Heart left ventricle (tissue), 16 donors: ENCODE data around the gene DISP2. TPM values are rescaled to one million over a fixed set of nuclear protein-coding genes. Genes with fewer than 3 reads are reported as not detected.

Experiments
- ATAC-seq, 4 donors: fragments of 200-7000 bp; cut with Tn5 transposase; one replicate each; pipeline ENCODE4 v1.9.1; 2020 to 2022; ENCODE audit warnings: moderate library complexity in 4 of 4, mild to moderate bottlenecking in 3 of 4, moderate number of reproducible peaks in 1 of 4
- DNase-seq, 5 donors: peaks; one replicate each; pipeline ENCODE4 v3.0.0-alpha.2; 2020
- H3K27ac ChIP-seq, 12 donors: fragments of 200-600 bp; sonication (generic) in 4 of 12; one replicate each; pipeline versions ENCODE4 v1.5.0 to v1.8.0; 2016 to 2022; ENCODE audit warnings: mild to moderate bottlenecking in 2 of 12
- H3K27me3 ChIP-seq, 9 donors: fragments of 200-600 bp; sonication (generic) in 2 of 9; one replicate each; pipeline versions ENCODE4 v1.5.1 to v1.8.0; 2016 to 2022; ENCODE audit warnings: mild to moderate bottlenecking in 3 of 9
- H3K36me3 ChIP-seq, 9 donors: fragments of 200-600 bp; sonication (generic) in 2 of 9; one replicate each; pipeline versions ENCODE4 v1.5.0 to v1.8.0; 2018 to 2022; ENCODE audit warnings: mild to moderate bottlenecking in 2 of 9
- H3K4me1 ChIP-seq, 12 donors: fragments of 200-600 bp; sonication (generic) in 4 of 12; one replicate each; pipeline versions ENCODE4 v1.5.0 to v1.8.0; 2016 to 2022; ENCODE audit warnings: mild to moderate bottlenecking in 3 of 12
- H3K4me3 ChIP-seq, 12 donors: fragments of 200-600 bp; sonication (generic) in 4 of 12; one replicate each; pipeline versions ENCODE4 v1.5.0 to v1.8.0; 2017 to 2022; ENCODE audit warnings: mild to moderate bottlenecking in 9 of 12, moderate library complexity in 4 of 12
- H3K9me3 ChIP-seq, 12 donors: fragments of 200-600 bp; sonication (generic) in 4 of 12; one replicate each; pipeline versions ENCODE4 v1.5.0 to v1.8.0; 2016 to 2022; ENCODE audit warnings: mild to moderate bottlenecking in 1 of 12
- POLR2A ChIP-seq, 2 donors: fragments of 450-650 bp; IDR thresholded peaks; one replicate each; pipeline ENCODE4 v1.6.1; 2017; ENCODE audit warnings: antibody characterized with exemption in 2 of 2, mild to moderate bottlenecking in 2 of 2, moderate library complexity in 2 of 2
- WGBS, 4 donors: extraction: QIAGEN DNeasy Blood & Tissue Kit in 2 of 4; methylation state at CpG; one replicate each; pipeline versions ENCODE4 v1.1.5 to v1.1.7; 2013 to 2018; 5-methylcytosine and 5-hydroxymethylcytosine counted together
- intact Hi-C, 10 donors: fragments of 100-400 bp; cut with DNase I; formaldehyde crosslinking; loops; one replicate each; pipeline versions ENCODE4 v1.11.1 to v1.14.2; 2022
- polyA plus RNA-seq, 2 donors: library from polyadenylated mRNA; stranded (reverse); fragments of 200-250 nt; gene quantifications; one replicate each; pipeline ENCODE4 v1.2.3, GENCODE V29; 2013
- total RNA-seq, 9 donors: library from RNA; depleted of rRNA in 2 of 9; stranded (reverse); fragments of >200 nt in 2 of 9; fragmentation: NEBNext Ultra II Directional in 3 of 9; extraction: Animal tissue kit (Norgen Biotek cat#: 25700) in 3 of 9; gene quantifications; one replicate each; pipeline versions ENCODE4 v1.1.0 to v1.2.4, GENCODE V29; 2016 to 2023
- TF ChIP-seq, protein P1 (sequence below), 12 donors: fragments of 200-600 bp; sonication (generic) in 4 of 12; IDR thresholded peaks; one replicate each; pipeline versions ENCODE4 v1.5.0 to v1.8.0; 2018 to 2022; ENCODE audit warnings: antibody characterized with exemption in 12 of 12, mild to moderate bottlenecking in 5 of 12
- donor health status: ischemic (EF 13 %, LVEDD 7.1; RV severe dilation, severe dysfunction).
- donor health status: healthy with polysubstance abuse.
- donor health status: DM: no; HTN: yes; CAD: no.
- donor health status: DM: no; HTN: no; CAD: no.
- donor health status: ischemic (EF 25% LVEDD 6.9; RV normal size, moderate dysfunction).
- donor health status: ischemic (EF 25% LVEDD 5.7; RV mildly dilated, moderate dysfunction).
- donor health status: healthy.
- donor health status: DM: yes; HTN: yes; CAD: no.
- donor health status: ischemic (EF 35%, LVEDD 5.7; RV mildly dilated, moderate dysfunction).
- donor health status: nonischemic (EF 11% LVEDD 7.7; RV severe dilation, severe dysfunction).
- donor health status: DM: yes; HTN: yes; CAD: no.
- donor health status: PGD.
- donor health status: ischemic (EF 29% LVEDD 5.4; RV normal size, mild dysfunction).
- donor health status: nonischemic (EF 23%, LVEDD 6.1; RV moderate dilation, normal function).

DISP2 gene
- total and polyA plus RNA-seq, 11 donors, result 0.10 to 1.8 (median 0.40) TPM

DNA sequence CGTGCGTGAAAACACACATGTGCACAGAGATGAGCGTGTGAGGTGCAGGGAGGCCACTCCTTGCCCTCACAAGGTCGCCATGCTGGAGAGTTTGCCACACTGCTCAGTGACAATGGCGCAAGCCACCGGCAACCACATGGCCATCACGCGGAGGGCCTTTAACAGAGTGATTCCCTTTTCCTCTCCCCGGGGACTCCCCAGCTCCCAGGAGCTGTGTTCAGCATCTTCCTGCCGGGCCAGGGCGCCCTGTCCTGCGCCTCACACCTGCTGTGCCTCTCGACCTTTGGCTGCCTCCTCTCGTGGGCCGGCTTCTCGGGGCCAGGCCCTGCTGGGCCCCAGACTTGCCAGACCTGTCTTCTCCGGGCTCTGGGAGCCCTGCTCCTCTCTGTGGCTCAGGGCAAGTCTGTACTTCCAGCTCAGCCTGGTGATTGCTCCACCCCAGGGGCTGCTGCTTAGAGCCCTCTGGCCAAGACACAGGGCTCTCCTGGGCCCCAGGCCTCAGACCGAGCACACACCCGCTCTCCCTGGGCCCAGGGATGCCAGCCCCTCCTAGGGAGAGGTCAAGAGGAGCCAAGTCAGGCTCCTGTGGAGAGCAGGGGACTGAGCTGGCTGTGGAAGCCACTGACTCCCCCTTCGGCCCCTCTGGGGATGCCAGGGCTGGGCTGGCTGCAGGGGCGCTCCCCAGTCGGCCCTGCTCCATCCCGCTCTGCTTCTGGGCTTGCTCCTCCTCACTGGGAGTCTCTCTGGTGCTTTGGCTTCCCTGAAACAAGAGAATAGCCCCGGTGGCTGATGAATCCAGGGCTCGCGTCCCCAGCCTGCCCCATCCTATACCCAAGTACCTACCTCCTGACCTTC, 22.9 kb upstream of the DISP2 start:
- Histone ChIP-seq H3K4me1 (peaks cover 16 to 100% (median 85%) of the 10 kb centered on the region in 12 donors), H3K36me3 (peaks cover 0 to 18% (median 6%) of the 10 kb centered on the region in 9 donors), H3K9me3 (no peaks in the 10 kb centered on the region), H3K27me3 (no peaks in the 10 kb centered on the region), H3K4me3 (no peak overlapping the region), H3K27ac (peak overlapping the region in 11 of 12 donors; percentile 69 to 99 (median 87))
- DNase-seq, result peak in 1 of 5 donors; percentile 68
- no peak for ATAC-seq
- TF ChIP-seq, protein P1, sequence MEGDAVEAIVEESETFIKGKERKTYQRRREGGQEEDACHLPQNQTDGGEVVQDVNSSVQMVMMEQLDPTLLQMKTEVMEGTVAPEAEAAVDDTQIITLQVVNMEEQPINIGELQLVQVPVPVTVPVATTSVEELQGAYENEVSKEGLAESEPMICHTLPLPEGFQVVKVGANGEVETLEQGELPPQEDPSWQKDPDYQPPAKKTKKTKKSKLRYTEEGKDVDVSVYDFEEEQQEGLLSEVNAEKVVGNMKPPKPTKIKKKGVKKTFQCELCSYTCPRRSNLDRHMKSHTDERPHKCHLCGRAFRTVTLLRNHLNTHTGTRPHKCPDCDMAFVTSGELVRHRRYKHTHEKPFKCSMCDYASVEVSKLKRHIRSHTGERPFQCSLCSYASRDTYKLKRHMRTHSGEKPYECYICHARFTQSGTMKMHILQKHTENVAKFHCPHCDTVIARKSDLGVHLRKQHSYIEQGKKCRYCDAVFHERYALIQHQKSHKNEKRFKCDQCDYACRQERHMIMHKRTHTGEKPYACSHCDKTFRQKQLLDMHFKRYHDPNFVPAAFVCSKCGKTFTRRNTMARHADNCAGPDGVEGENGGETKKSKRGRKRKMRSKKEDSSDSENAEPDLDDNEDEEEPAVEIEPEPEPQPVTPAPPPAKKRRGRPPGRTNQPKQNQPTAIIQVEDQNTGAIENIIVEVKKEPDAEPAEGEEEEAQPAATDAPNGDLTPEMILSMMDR (IDR thresholded peaks at IDR 0.05), result no peak
- TF ChIP-seq POLR2A (IDR thresholded peaks at IDR 0.05), result no peak
- 76 to 96% (median 79%) methylated on average over 8 to 26 of the region's 26 CpGs for WGBS, 4 donors
- intact Hi-C loops, result no loop called here

DNA sequence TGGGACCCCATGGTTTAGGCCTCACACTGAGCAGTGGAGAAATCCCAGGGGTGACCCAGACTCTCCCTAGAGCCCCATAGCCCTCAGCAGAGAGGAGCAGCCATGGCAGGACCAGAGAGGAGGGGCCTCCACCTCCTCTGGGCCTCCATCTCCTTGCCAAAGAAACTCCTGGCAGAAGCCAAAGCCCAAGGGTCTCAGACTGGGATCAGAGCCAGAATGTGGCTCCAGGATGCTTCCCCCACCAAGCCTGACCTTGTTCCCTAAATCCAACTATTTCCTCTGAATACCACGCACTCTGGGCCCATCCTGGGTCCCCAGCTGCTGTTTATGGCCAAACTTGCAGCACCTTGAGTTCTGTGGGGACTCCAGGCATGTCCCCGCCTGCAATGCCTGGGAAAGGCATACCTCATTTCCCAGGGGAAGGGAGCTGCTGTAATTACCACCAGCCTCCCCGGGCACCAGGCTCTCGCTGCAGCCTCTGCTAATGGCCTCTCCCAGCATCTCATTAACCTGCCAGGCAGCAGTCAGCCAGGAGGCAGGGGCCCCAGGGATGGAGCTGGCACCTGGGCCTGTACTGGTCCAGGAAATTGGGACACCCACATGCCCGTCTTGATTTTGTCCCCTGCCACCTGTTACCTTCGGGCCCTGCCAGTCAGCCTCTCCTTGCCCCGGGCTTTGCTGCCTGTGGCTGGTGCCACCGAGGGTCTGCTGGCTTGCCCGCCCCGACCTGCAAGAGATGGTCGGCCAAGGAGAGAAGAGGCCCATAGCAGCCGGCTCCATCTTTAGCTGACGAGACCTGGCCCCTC, 21.9 kb upstream of the DISP2 start:
- H3K9me3 ChIP-seq, result no peaks in the 10 kb centered on the region

DNA sequence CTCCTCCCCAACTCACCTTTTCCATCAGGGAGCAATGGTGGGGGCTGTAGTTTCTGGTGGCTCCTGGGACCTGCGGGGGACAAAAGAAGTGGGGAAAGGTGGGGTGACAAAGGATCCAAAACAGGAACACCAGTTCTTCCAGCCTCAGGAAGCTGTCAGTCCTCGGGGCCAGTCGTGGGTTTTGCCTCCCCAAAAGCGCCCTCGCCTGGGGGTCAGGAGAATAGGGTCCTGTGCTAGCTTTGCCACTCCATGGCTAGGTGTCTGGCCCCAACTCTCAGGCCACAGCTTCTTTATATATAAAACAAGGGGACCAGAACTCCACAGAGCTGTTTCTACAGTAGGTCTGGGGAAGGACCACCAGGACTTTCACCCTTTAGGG, 21.3 kb upstream of the DISP2 start:
- Histone ChIP-seq H3K9me3 (no peaks in the 10 kb centered on the region), H3K27ac (peak overlapping the region in 10 of 12 donors; percentile 27 to 100 (median 96)), H3K36me3 (peaks cover 0 to 18% (median 6%) of the 10 kb centered on the region in 9 donors), H3K4me3 (no peak overlapping the region), H3K27me3 (no peaks in the 10 kb centered on the region), H3K4me1 (peaks cover 22 to 100% (median 85%) of the 10 kb centered on the region in 12 donors)
- ATAC-seq (no peak), DNase-seq (peak in 2 of 5 donors; percentile 56 to 75)
- 59 to 75% (median 64%) methylated on average over 5 of the region's 5 CpGs for WGBS, 4 donors
- no peak for TF ChIP-seq POLR2A (IDR thresholded peaks at IDR 0.05)
- TF ChIP-seq, protein P1 (IDR thresholded peaks at IDR 0.05), result peak in 1 of 12 donors; percentile 6
- intact Hi-C loops, result no loop called here

More for the DNA sequence above, 21.9 kb upstream of the DISP2 start:
- H3K4me1 ChIP-seq, result peaks cover 18 to 100% (median 85%) of the 10 kb centered on the region in 12 donors
- TF ChIP-seq, protein P1 (IDR thresholded peaks at IDR 0.05), result no peak
- TF ChIP-seq POLR2A (IDR thresholded peaks at IDR 0.05), result no peak
- intact Hi-C loops, result no loop called here
- no peaks in the 10 kb centered on the region for H3K27me3 ChIP-seq
- H3K4me3 ChIP-seq, result no peak overlapping the region
- WGBS, 4 donors, result 82 to 85% (median 83%) methylated on average over 10 to 13 of the region's 13 CpGs
- H3K27ac ChIP-seq, result peak overlapping the region in 10 of 12 donors; percentile 27 to 99 (median 92)
- peaks cover 0 to 18% (median 6%) of the 10 kb centered on the region in 9 donors for H3K36me3 ChIP-seq
- peak in 1 of 5 donors; percentile 61 for DNase-seq
- ATAC-seq, result no peak
